IPS DF 6.9 (cell line): ENCODE results near the gene ZNF493.

ENCODE experiments used
- DNase-seq: peaks from one replicate; pipeline ENCODE4 v3.0.0-alpha.2; 2013; ENCODE audit warnings: low read depth, low spot score
- H3K27ac ChIP-seq: one replicate; pipeline ENCODE4 v1.5.1; 2013; ENCODE audit warnings: low read length, control low read depth
- H3K27me3 ChIP-seq: 2 replicates; pipeline ENCODE4 v1.6.1; 2013; ENCODE audit warnings: mild to moderate bottlenecking, low read length; ENCODE audit not compliant: control insufficient read depth, insufficient read depth
- H3K36me3 ChIP-seq: 2 replicates; pipeline ENCODE4 v1.6.1; 2013; ENCODE audit warnings: low read length; ENCODE audit not compliant: control insufficient read depth, insufficient read depth
- H3K4me1 ChIP-seq: 2 replicates; pipeline ENCODE4 v1.6.1; 2013; ENCODE audit warnings: low read length; ENCODE audit not compliant: control insufficient read depth, insufficient read depth
- H3K4me3 ChIP-seq: 2 replicates; pipeline ENCODE4 v1.5.1; 2013; ENCODE audit warnings: mild to moderate bottlenecking, low read length
- H3K9me3 ChIP-seq: 2 replicates; pipeline ENCODE4 v1.6.1; 2013; ENCODE audit warnings: low read length, inconsistent platforms; ENCODE audit not compliant: control insufficient read depth, insufficient read depth
- WGBS: extraction: QIAGEN DNeasy Blood & Tissue Kit; methylation state at CpG from one replicate; pipeline ENCODE4 v1.1.7; 2013; ENCODE audit warnings: mixed read lengths, missing lambda C conversion rate; ENCODE audit not compliant: insufficient read length, insufficient coverage; 5-methylcytosine and 5-hydroxymethylcytosine counted together

The ZNF493 gene

GRCh38 chr19:21396893-21397572 lies at the start of gene ZNF493:
TSS of gene ZNF493 (plus strand) at chr19:21397133. CDS start at chr19:21397238, 105 bp downstream.
- Histone ChIP-seq H3K27me3 (no peaks in the 10 kb centered on the region), H3K36me3 (no peaks in the 10 kb centered on the region), H3K27ac (no peak within 1 kb of the TSS), H3K4me3 (peak within 1 kb of the TSS; percentile 56), H3K4me1 (peaks cover 2% of the 10 kb centered on the region; the same call in 1 of the 2 replicates), H3K9me3 (no peaks in the 10 kb centered on the region)
- peak; percentile 96 for DNase-seq
- WGBS = no CpG with 5 or more reads among the region's 31 CpGs

GRCh38 chr19:21352830-21353229 lies 44.1 kb upstream of the ZNF493 start:
- H3K4me1 ChIP-seq = no peaks in the 10 kb centered on the region
- H3K27ac ChIP-seq = no peak overlapping the region
- no CpG with 5 or more reads among the region's 2 CpGs for WGBS
- no peaks in the 10 kb centered on the region for H3K36me3 ChIP-seq
- no peaks in the 10 kb centered on the region for H3K9me3 ChIP-seq
- no peak overlapping the region for H3K4me3 ChIP-seq
- DNase-seq = no peak
- H3K27me3 ChIP-seq = no peaks in the 10 kb centered on the region

GRCh38 chr19:21358768-21359451 lies 38.0 kb upstream of the ZNF493 start, which contains the start of gene ZNF738:
TSS of gene ZNF738 (plus strand) at chr19:21359000. CDS start at chr19:21359141, 141 bp downstream.
- no peaks in the 10 kb centered on the region for H3K27me3 ChIP-seq
- peak within 1 kb of the TSS; percentile 60 for H3K4me3 ChIP-seq
- no peaks in the 10 kb centered on the region for H3K4me1 ChIP-seq
- H3K36me3 ChIP-seq = peaks cover 5% of the 10 kb centered on the region; the same call in 1 of the 2 replicates
- DNase-seq = peak; percentile 93
- no peaks in the 10 kb centered on the region for H3K9me3 ChIP-seq
- no peak within 1 kb of the TSS for H3K27ac ChIP-seq
- no CpG with 5 or more reads among the region's 36 CpGs for WGBS

- no peak for DNase-seq
- no peak overlapping the region for H3K27ac ChIP-seq
- H3K4me3 ChIP-seq = no peak overlapping the region
- H3K4me1 ChIP-seq = no peaks in the 10 kb centered on the region
- WGBS = no CpG with 5 or more reads among the region's 3 CpGs
- peaks cover 9% of the 10 kb centered on the region; the same call in 1 of the 2 replicates for H3K36me3 ChIP-seq
- H3K9me3 ChIP-seq = no peaks in the 10 kb centered on the region
- no peaks in the 10 kb centered on the region for H3K27me3 ChIP-seq
Measured at GRCh38 chr19:21362291-21362690, 34.6 kb upstream of the ZNF493 start.

- no peaks in the 10 kb centered on the region for H3K4me1 ChIP-seq
- H3K36me3 ChIP-seq = peaks cover 8% of the 10 kb centered on the region; the same call in 1 of the 2 replicates
- H3K4me3 ChIP-seq = no peak overlapping the region
- no peak for DNase-seq
- H3K27ac ChIP-seq = no peak overlapping the region
- WGBS = no CpG with 5 or more reads among the region's 4 CpGs
- H3K27me3 ChIP-seq = no peaks in the 10 kb centered on the region
- peaks cover 1% of the 10 kb centered on the region for H3K9me3 ChIP-seq
Measured at GRCh38 chr19:21383980-21384582, 12.9 kb upstream of the ZNF493 start.

GRCh38 chr19:21396121-21396520 lies 812 bp upstream of the ZNF493 start:
- Histone ChIP-seq H3K27ac (no peak overlapping the region), H3K9me3 (no peaks in the 10 kb centered on the region), H3K4me1 (peaks cover 2% of the 10 kb centered on the region; the same call in 1 of the 2 replicates), H3K4me3 (no peak overlapping the region), H3K36me3 (no peaks in the 10 kb centered on the region), H3K27me3 (no peaks in the 10 kb centered on the region)
- DNase-seq = no peak
- no CpG with 5 or more reads among the region's 10 CpGs for WGBS

GRCh38 chr19:21398851-21399250 lies 1.9 kb downstream of the ZNF493 start:
- Histone ChIP-seq H3K36me3 (no peaks in the 10 kb centered on the region), H3K4me3 (no peak overlapping the region), H3K4me1 (peaks cover 2% of the 10 kb centered on the region; the same call in 1 of the 2 replicates), H3K9me3 (no peaks in the 10 kb centered on the region), H3K27ac (no peak overlapping the region), H3K27me3 (no peaks in the 10 kb centered on the region)
- no peak for DNase-seq
- no CpG with 5 or more reads among the region's 5 CpGs for WGBS

- H3K27ac ChIP-seq = no peak overlapping the region
- no peaks in the 10 kb centered on the region for H3K36me3 ChIP-seq
- no peak overlapping the region for H3K4me3 ChIP-seq
- H3K4me1 ChIP-seq = peaks cover 2% of the 10 kb centered on the region; the same call in 1 of the 2 replicates
- no peaks in the 10 kb centered on the region for H3K27me3 ChIP-seq
- DNase-seq = no peak
- no peaks in the 10 kb centered on the region for H3K9me3 ChIP-seq
- WGBS = no CpG with 5 or more reads among the region's 1 CpG
Measured at GRCh38 chr19:21402303-21402985, 5.5 kb downstream of the ZNF493 start.

GRCh38 chr19:21410166-21410565 lies 13.2 kb downstream of the ZNF493 start:
- peaks cover 6% of the 10 kb centered on the region; the same call in 1 of the 2 replicates for H3K36me3 ChIP-seq
- H3K9me3 ChIP-seq = no peaks in the 10 kb centered on the region

GRCh38 chr19:21422244-21422643 lies 25.3 kb downstream of the ZNF493 start:
- no peak overlapping the region for H3K27ac ChIP-seq
- peaks cover 4% of the 10 kb centered on the region for H3K9me3 ChIP-seq
- DNase-seq = no peak
- peaks cover 2% of the 10 kb centered on the region; the same call in 1 of the 2 replicates for H3K36me3 ChIP-seq
- H3K4me1 ChIP-seq = no peaks in the 10 kb centered on the region
- H3K27me3 ChIP-seq = no peaks in the 10 kb centered on the region
- H3K4me3 ChIP-seq = no peak overlapping the region

More at GRCh38 chr19:21410166-21410565, 13.2 kb downstream of the ZNF493 start:
- Histone ChIP-seq H3K4me3 (no peak overlapping the region), H3K4me1 (no peaks in the 10 kb centered on the region), H3K27me3 (no peaks in the 10 kb centered on the region), H3K27ac (no peak overlapping the region)
- WGBS = no CpG with 5 or more reads among the region's 1 CpG
- DNase-seq = no peak
